Stomach (tissue), 9 donors: Measurements from ENCODE around the gene COPS8. TPM values are rescaled to one million over a fixed set of nuclear protein-coding genes. Genes with fewer than 3 reads are reported as not detected.

Experiments
- DNase-seq, 2 donors: peaks; one replicate each; pipeline versions ENCODE4 v3.0.0 to v3.0.0-alpha.2; 2013 to 2019
- H3K27ac ChIP-seq, 5 donors: fragments of 200-600 bp in 4 of 5; sonication (generic) in 4 of 5; one replicate each; pipeline ENCODE4 v1.5.1; 2013 to 2019; ENCODE audit warnings: mild to moderate bottlenecking in 1 of 5, moderate library complexity in 1 of 5
- H3K27me3 ChIP-seq, 3 donors: fragments of 200-600 bp; sonication (generic); one replicate each; pipeline ENCODE4 v1.5.1; 2017 to 2019; ENCODE audit warnings: mixed run types in 1 of 3
- H3K36me3 ChIP-seq, 4 donors: fragments of 200-600 bp; sonication (generic); 1 replicate in 3 of 4; 2 replicates in 1 of 4; pipeline ENCODE4 v1.5.1; 2016 to 2019
- H3K4me1 ChIP-seq, 4 donors: fragments of 200-600 bp; sonication (generic); one replicate each; pipeline ENCODE4 v1.5.1; 2016 to 2019
- H3K4me3 ChIP-seq, 4 donors: fragments of 200-600 bp; sonication (generic) in 3 of 4; one replicate each; pipeline ENCODE4 v1.5.1; 2016 to 2019; ENCODE audit warnings: mild to moderate bottlenecking in 1 of 4
- H3K9me3 ChIP-seq, 4 donors: fragments of 200-600 bp; sonication (generic); one replicate each; pipeline ENCODE4 v1.5.1; 2016 to 2019
- CTCF ChIP-seq, 7 experiments: fragments of 450-650 bp in 4 of 7; fragments of 200-600 bp in 3 of 7; sonication (generic) in 3 of 7; IDR thresholded peaks; one replicate each; pipeline ENCODE4 v1.5.1; 2016 to 2019; ENCODE audit warnings: antibody characterized with exemption in 7 of 7, control low read depth in 2 of 7, mild to moderate bottlenecking in 1 of 7
- EP300 ChIP-seq: sonication (generic); formaldehyde crosslinking; IDR thresholded peaks from one replicate; pipeline ENCODE4 v1.6.1; 2017; ENCODE audit warnings: antibody characterized with exemption
- POLR2A ChIP-seq, 4 donors: fragments of 450-650 bp; IDR thresholded peaks; one replicate each; pipeline ENCODE4 v1.6.1; 2016; ENCODE audit warnings: antibody characterized with exemption in 4 of 4, control low read depth in 2 of 4, mild to moderate bottlenecking in 1 of 4, moderate library complexity in 1 of 4
- POLR2AphosphoS5 ChIP-seq, 3 donors: sonication (generic); formaldehyde crosslinking; IDR thresholded peaks; one replicate each; pipeline ENCODE4 v1.6.1; 2016; ENCODE audit warnings: antibody characterized with exemption in 3 of 3
- WGBS, 5 donors: extraction: QIAGEN DNeasy Blood & Tissue Kit in 3 of 5; methylation state at CpG; one replicate each; pipeline versions ENCODE4 v1.1.5 to v1.1.7; 2013 to 2018; 5-methylcytosine and 5-hydroxymethylcytosine counted together
- intact Hi-C: fragments of 100-400 bp; cut with DNase I; formaldehyde crosslinking; loops from one replicate; pipeline ENCODE4 v1.15.1; 2023; ENCODE audit warnings: low total_unique reads
- polyA plus RNA-seq, 3 donors: library from polyadenylated mRNA; stranded (reverse); fragments of 200-250 nt; gene quantifications; one replicate each; pipeline ENCODE4 v1.2.3, GENCODE V29; 2013
- total RNA-seq, 5 donors: library from RNA; depleted of rRNA; stranded (reverse); fragments of >200 nt; gene quantifications; one replicate each; pipeline versions ENCODE4 v1.1.0 to v1.2.3, GENCODE V29; 2014 to 2016
- donor health status: healthy with polysubstance abuse.
- donor health status: Bipolar disorder and iron deficiency.
- donor health status: healthy.

COPS8 gene
- total and polyA plus RNA-seq, 8 donors = 24.1 to 105 (median 53.3) TPM

GRCh38 chr2:237120916-237121315 lies 35.2 kb downstream of the COPS8 start:
- peaks cover 0 to 2% (median under 1%) of the 10 kb centered on the region in 4 donors for H3K4me1 ChIP-seq
- no peak for DNase-seq
- H3K27ac ChIP-seq = peak overlapping the region in 1 of 5 donors; percentile 10
- TF ChIP-seq EP300 = no peak
- TF ChIP-seq POLR2AphosphoS5 (IDR thresholded peaks at IDR 0.05) = no peak
- no peak for TF ChIP-seq POLR2A (IDR thresholded peaks at IDR 0.05)
- WGBS, 5 donors = 82 to 92% (median 87%) methylated on average over 4 of the region's 4 CpGs
- no peaks in the 10 kb centered on the region for H3K36me3 ChIP-seq
- H3K27me3 ChIP-seq = no peaks in the 10 kb centered on the region
- H3K9me3 ChIP-seq = no peaks in the 10 kb centered on the region
- no peak overlapping the region for H3K4me3 ChIP-seq
- intact Hi-C loops = no loop called here

- TF ChIP-seq POLR2A (IDR thresholded peaks at IDR 0.05) (no peak), EP300 (no peak), CTCF (IDR thresholded peaks at IDR 0.05) (no peak), POLR2AphosphoS5 (IDR thresholded peaks at IDR 0.05) (no peak)
- Histone ChIP-seq H3K9me3 (no peaks in the 10 kb centered on the region), H3K27me3 (no peaks in the 10 kb centered on the region), H3K36me3 (no peaks in the 10 kb centered on the region), H3K4me1 (peaks cover 0 to 6% (median 2%) of the 10 kb centered on the region in 4 donors), H3K27ac (peak overlapping the region in 1 of 5 donors; percentile 10), H3K4me3 (no peak overlapping the region)
- no peak for DNase-seq
- intact Hi-C loops = no loop called here
- 73 to 93% (median 76%) methylated on average over 1 of the region's 1 CpG for WGBS, 5 donors
Measured at GRCh38 chr2:237121321-237121720, 35.6 kb downstream of the COPS8 start.

- no peaks in the 10 kb centered on the region for H3K36me3 ChIP-seq
- 56 to 68% (median 64%) methylated on average over 8 of the region's 8 CpGs for WGBS, 5 donors
- intact Hi-C loops = no loop called here
- TF ChIP-seq EP300 (no peak), CTCF (IDR thresholded peaks at IDR 0.05) (peak in 4 of 7 experiments; percentile 21 to 62 (median 34))
- no peaks in the 10 kb centered on the region for H3K9me3 ChIP-seq
- no peak overlapping the region for H3K4me3 ChIP-seq
- peak; percentile 60 to 70 for DNase-seq
- H3K27ac ChIP-seq = no peak overlapping the region
- H3K27me3 ChIP-seq = no peaks in the 10 kb centered on the region
- peaks cover 0 to 15% (median 7%) of the 10 kb centered on the region in 4 donors for H3K4me1 ChIP-seq
Measured at GRCh38 chr2:237122214-237122666, 36.6 kb downstream of the COPS8 start.

- TF ChIP-seq POLR2AphosphoS5 (IDR thresholded peaks at IDR 0.05) (no peak), EP300 (no peak), CTCF (IDR thresholded peaks at IDR 0.05) (no peak), POLR2A (IDR thresholded peaks at IDR 0.05) (no peak)
- intact Hi-C loops = no loop called here
- no peak overlapping the region for H3K4me3 ChIP-seq
- no peak for DNase-seq
- H3K9me3 ChIP-seq = no peaks in the 10 kb centered on the region
- 92 to 96% (median 95%) methylated on average over 7 of the region's 7 CpGs for WGBS, 5 donors
- no peak overlapping the region for H3K27ac ChIP-seq
- H3K36me3 ChIP-seq = no peaks in the 10 kb centered on the region
- H3K4me1 ChIP-seq = peaks cover 0 to 36% (median 16%) of the 10 kb centered on the region in 4 donors
- no peaks in the 10 kb centered on the region for H3K27me3 ChIP-seq
Measured at GRCh38 chr2:237124820-237125219, 39.1 kb downstream of the COPS8 start.

- H3K36me3 ChIP-seq = no peaks in the 10 kb centered on the region
- H3K27me3 ChIP-seq = no peaks in the 10 kb centered on the region
- H3K9me3 ChIP-seq = no peaks in the 10 kb centered on the region
- H3K4me1 ChIP-seq = peaks cover 0 to 36% (median 16%) of the 10 kb centered on the region in 4 donors
- intact Hi-C loops = no loop called here
- WGBS, 5 donors = 17 to 55% (median 37%) methylated on average over 6 of the region's 6 CpGs
- H3K4me3 ChIP-seq = no peak overlapping the region
- TF ChIP-seq EP300 (no peak), POLR2A (IDR thresholded peaks at IDR 0.05) (no peak), POLR2AphosphoS5 (IDR thresholded peaks at IDR 0.05) (no peak)
- peak overlapping the region in 4 of 5 donors; percentile 39 to 76 (median 72) for H3K27ac ChIP-seq
- DNase-seq = peak; percentile 36 to 50
Measured at GRCh38 chr2:237125967-237126366, 40.3 kb downstream of the COPS8 start.
